GM15510 (cell line): Measurements from ENCODE around the gene SLC16A2.

Source experiments
- POLR2A ChIP-seq: IDR thresholded peaks from 3 replicates; pipeline ENCODE4 v1.6.1; 2011; ENCODE audit warnings: borderline replicate concordance; ENCODE audit not compliant: insufficient read length; ENCODE audit errors: extremely low read depth

SLC16A2 gene

GRCh38 chrX:74431797-74432196 lies 10.5 kb downstream of the SLC16A2 start:
- no peak for TF ChIP-seq POLR2A

- TF ChIP-seq POLR2A: no peak
Measured at GRCh38 chrX:74434336-74434735, 13.0 kb downstream of the SLC16A2 start.

DNA sequence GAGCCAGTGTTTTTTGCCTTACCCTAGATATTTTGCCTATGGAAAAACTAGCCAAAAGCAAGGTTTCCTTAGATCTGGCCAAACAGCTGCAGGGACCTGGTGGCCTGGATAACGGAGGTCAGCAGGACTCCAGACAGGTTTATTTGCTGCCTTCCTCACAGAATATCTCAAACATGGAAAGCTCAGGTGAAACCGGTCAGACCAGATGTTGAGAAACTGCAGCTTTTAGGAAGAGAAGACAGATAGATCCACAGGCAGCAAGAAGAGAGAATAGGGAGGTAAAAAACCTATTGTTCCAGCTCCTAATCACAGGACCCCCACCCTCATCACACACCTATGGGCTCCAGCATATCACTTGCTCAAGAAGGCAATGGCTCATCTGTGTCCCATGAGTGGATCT lies 16.2 kb downstream of the SLC16A2 start:
- no peak for TF ChIP-seq POLR2A

DNA sequence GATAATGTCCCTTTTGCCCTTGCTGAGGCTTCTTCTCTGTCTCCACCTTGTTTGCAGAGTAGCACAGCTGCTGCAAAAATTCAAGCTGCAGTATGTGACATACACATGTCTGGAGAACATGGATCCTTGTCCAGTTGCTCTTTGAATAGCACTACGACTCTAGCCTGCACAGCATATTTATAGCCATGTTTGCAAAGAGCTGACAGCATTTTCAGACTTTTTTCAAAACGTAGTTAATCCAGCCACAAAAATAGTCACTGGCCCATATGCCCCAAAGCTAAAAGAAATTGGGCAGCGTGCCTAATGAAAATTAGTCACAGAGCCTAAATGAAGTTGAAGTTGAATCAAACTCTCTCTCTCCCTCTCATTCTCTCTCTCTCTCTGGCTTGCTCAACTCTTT lies 17.5 kb downstream of the SLC16A2 start:
- TF ChIP-seq POLR2A: no peak

- TF ChIP-seq POLR2A: no peak
Measured at GRCh38 chrX:74445099-74445498, 23.8 kb downstream of the SLC16A2 start.

DNA sequence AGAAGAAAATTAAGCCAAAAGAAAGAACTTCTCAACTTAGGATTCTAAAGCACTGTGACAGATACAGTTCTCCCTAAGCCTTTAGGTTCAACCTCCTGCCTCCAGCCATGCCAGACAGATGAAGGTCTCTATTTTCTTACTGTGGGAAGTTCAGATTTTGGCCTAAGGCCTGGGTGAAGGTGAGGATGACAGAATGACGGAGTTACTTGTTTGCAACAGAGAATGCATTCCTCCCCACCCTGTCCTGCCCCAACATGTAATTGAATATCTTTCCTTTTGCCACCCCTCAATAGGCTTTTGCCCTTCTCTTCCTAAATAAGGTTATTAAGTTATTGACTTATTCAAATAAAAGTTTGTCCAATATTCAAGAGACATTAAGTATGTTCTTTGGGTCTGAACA lies 25.6 kb downstream of the SLC16A2 start:
- TF ChIP-seq POLR2A: no peak

DNA sequence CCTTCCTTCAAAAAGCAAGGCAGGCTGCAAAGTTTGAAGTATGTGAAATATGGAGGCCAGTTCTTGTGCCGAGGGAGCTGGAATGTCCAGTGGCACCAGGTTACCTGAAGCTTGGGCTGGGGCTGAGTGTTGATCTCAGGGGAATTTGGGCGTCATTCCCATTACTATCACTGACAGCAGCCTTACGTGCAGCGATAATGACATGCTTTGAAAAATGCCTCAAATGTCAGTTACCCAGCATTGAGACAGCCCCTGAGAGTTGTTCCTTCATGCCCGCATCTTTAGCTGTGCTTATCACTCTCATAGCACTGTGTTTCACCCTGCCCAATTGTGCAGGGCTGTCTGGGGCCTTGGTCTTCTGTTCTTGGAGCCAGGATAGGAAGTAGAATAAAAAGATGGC lies 27.4 kb downstream of the SLC16A2 start:
- TF ChIP-seq POLR2A: no peak

- TF ChIP-seq POLR2A: no peak
Measured at GRCh38 chrX:74449322-74449936, 28.1 kb downstream of the SLC16A2 start.

GRCh38 chrX:74449937-74450330 lies 28.6 kb downstream of the SLC16A2 start:
- no peak for TF ChIP-seq POLR2A

GRCh38 chrX:74450803-74451449 lies 29.6 kb downstream of the SLC16A2 start:
- TF ChIP-seq POLR2A: no peak

GRCh38 chrX:74451450-74452198 lies 30.3 kb downstream of the SLC16A2 start:
- no peak for TF ChIP-seq POLR2A

DNA sequence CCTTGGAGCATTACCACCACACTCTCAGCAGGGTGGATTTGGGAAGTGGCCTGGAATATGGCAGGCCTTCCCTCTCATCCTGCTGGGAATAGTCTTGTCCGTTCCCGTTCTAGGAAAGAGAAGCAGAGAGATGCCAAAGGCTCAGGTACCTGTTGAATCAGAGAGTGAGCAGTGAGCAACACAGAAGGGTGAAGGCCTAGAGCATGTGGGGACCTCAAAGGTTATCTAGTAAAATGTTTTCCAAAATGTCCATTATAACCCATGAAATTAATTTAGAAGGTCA lies 30.8 kb downstream of the SLC16A2 start:
- TF ChIP-seq POLR2A: no peak

DNA sequence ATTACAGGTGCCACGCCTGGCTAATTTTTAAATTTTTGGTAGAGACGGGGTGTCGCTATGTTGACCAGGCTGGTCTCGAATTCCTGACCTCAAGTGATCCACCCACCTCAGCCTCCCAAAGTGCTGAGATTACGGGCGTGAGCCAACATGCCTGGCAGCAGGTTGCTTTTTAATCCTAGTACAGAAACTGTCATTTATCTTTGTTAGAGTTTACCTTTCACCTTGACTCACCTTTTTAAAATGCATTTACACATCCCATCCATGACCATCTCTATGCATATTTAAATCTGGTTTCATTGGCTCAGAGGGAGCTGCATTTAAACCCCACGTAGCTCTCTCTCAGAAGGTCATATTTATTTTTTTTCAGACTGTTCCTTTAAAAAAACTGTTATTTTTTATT lies 31.9 kb downstream of the SLC16A2 start:
- TF ChIP-seq POLR2A: no peak

- TF ChIP-seq POLR2A: no peak
Measured at GRCh38 chrX:74458736-74459135, 37.4 kb downstream of the SLC16A2 start.

DNA sequence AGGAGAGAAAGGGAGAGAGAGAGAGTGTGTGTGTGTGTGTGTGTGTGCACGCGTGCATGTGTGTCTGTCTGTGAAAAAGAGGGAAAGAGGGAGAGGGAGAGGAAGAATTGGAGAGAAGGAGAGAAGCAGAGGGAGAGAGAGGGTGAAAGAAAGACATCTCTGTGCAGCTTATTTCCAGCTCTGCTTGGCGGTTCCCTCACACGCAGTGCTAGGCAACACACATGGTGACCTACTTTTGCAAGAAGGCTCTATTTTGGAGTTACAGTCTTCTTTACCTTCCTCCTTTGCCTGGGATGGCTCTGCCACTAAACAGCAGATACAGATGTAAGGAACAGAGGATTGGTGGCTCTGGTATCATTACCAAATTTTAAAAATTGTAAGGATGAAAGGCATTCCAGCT lies 40.1 kb downstream of the SLC16A2 start:
- no peak for TF ChIP-seq POLR2A

- no peak for TF ChIP-seq POLR2A
Measured at GRCh38 chrX:74464722-74465121, 43.4 kb downstream of the SLC16A2 start.
